K562 (cell line): ENCODE measurements around the gene MCAT. TPM values are rescaled to one million over a fixed set of nuclear protein-coding genes. Genes with fewer than 3 reads are reported as not detected.
A peak's percentile ranks its signal among the peaks of the same experiment; 100 is the strongest.

ENCODE experiments used
- ATAC-seq: fragments of 200-7000 bp; cut with Tn5 transposase; 3 replicates; pipeline ENCODE4 v1.9.1; 2020; ENCODE audit warnings: moderate library complexity
- Bru-seq: library from RNA; stranded (reverse); fragments of 400-500 nt; gene quantifications from one replicate; lab custom pipeline; 2021; lab: Mats Ljungman, UMichigan
- BruChase-seq, 2 experiments: library from RNA; stranded (reverse); fragments of 400-500 nt; gene quantifications; one replicate each; lab custom pipeline; 2021; lab: Mats Ljungman, UMichigan
- BruUV-seq: library from RNA; stranded (reverse); fragments of 400-500 nt; replicated peaks from 2 replicates; lab custom pipeline; 2021; lab: Mats Ljungman, UMichigan
- CTCF ChIA-PET: fragments of 300-600 bp; formaldehyde crosslinking; extraction: SDS; loops from one replicate; lab custom pipeline; 2021; ENCODE audit warnings: low intra/inter-chr PET ratio; lab: Yijun Ruan, JAX
- POLR2A ChIA-PET: fragments of 300-600, 350-650 bp; sonication (Branson Sonifier 250); formaldehyde crosslinking; extraction: SDS; loops from one replicate; lab custom pipeline; 2021; ENCODE audit warnings: antibody characterized with exemption, inconsistent platforms; lab: Yijun Ruan, JAX
- DNase-seq, 4 experiments: peaks; one replicate each; pipeline versions ENCODE4 v3.0.0 to v3.0.0-alpha.2; 2011 to 2018; ENCODE audit warnings: low spot score in 3 of 4, mixed read lengths in 3 of 4; ENCODE audit errors: extremely low read depth in 1 of 4
- FAIRE-seq: peaks from 2 replicates; lab custom pipeline; 2011; peaks lifted over from hg19 to GRCh38; lab: Jason Lieb, UNC
- H2AFZ ChIP-seq: 2 replicates; pipeline ENCODE4 v1.6.0; 2011; ENCODE audit warnings: low read depth, low read length, control low read depth, inconsistent platforms
- H3K27ac ChIP-seq: fragments of 200-600 bp; 3 replicates; pipeline ENCODE4 v1.8.0; 2011; ENCODE audit warnings: low read depth, mild to moderate bottlenecking, control low read depth, inconsistent platforms, low read length, moderate library complexity, mixed read lengths; ENCODE audit errors: extremely low read depth
- H3K27me3 ChIP-seq, 2 experiments: fragments of 300-600 bp in 1 of 2; 2 replicates in 1 of 2; 3 replicates in 1 of 2; pipeline versions ENCODE4 v1.6.0 to v1.8.0; 2011; ENCODE audit warnings: inconsistent platforms in 2 of 2, low read length in 2 of 2, mild to moderate bottlenecking in 1 of 2, mixed read lengths in 1 of 2, moderate library complexity in 1 of 2; ENCODE audit not compliant: control insufficient read depth in 2 of 2, insufficient read depth in 2 of 2
- H3K36me3 ChIP-seq: fragments of 300-600 bp; 3 replicates; pipeline ENCODE4 v1.8.0; 2011; ENCODE audit warnings: mild to moderate bottlenecking, low read length, inconsistent platforms; ENCODE audit not compliant: control insufficient read depth, insufficient read depth
- H3K4me1 ChIP-seq, 2 experiments: fragments of 200-600 bp in 1 of 2; replicated peaks in 1 of 2; 2 replicates in 1 of 2; 3 replicates in 1 of 2; pipeline versions ENCODE4 v1.5.1 to v1.8.0; 2011; ENCODE audit warnings: inconsistent platforms in 2 of 2, low read length in 2 of 2, mild to moderate bottlenecking in 1 of 2, mixed read lengths in 1 of 2, moderate library complexity in 1 of 2; ENCODE audit not compliant: control insufficient read depth in 2 of 2, insufficient read depth in 2 of 2
- H3K4me2 ChIP-seq: 2 replicates; pipeline ENCODE4 v1.6.1; 2011; ENCODE audit warnings: low read length, control low read depth, inconsistent platforms, mixed read lengths; ENCODE audit not compliant: insufficient read depth
- H3K4me3 ChIP-seq: fragments of 200-600 bp; sonication (generic), shearing (Covaris generic); 2 replicates; pipeline ENCODE4 v1.5.1; 2016; ENCODE audit warnings: control low read depth, inconsistent platforms
- H3K79me2 ChIP-seq: fragments of 200-600 bp; 3 replicates; pipeline ENCODE4 v1.8.0; 2011; ENCODE audit warnings: low read length, inconsistent platforms; ENCODE audit not compliant: control insufficient read depth, insufficient read depth
- H3K9ac ChIP-seq, 2 experiments: 2 replicates each; pipeline versions ENCODE4 v1.6.0 to v1.6.1; 2011; ENCODE audit warnings: low read depth in 2 of 2, low read length in 2 of 2, control low read depth in 1 of 2, inconsistent platforms in 1 of 2, mild to moderate bottlenecking in 1 of 2, mixed read lengths in 1 of 2; ENCODE audit not compliant: insufficient read depth in 1 of 2
- H3K9me1 ChIP-seq: one replicate; pipeline ENCODE4 v1.6.0; 2011; ENCODE audit warnings: inconsistent platforms, mild to moderate bottlenecking, low read length, moderate library complexity; ENCODE audit not compliant: control insufficient read depth, insufficient read depth
- H3K9me3 ChIP-seq: replicated peaks from 2 replicates; pipeline ENCODE4 v1.5.1; 2011; ENCODE audit warnings: low read depth, low read length, inconsistent platforms; ENCODE audit not compliant: control insufficient read depth, insufficient read depth
- H4K20me1 ChIP-seq: replicated peaks from 2 replicates; pipeline ENCODE4 v1.6.1; 2011; ENCODE audit warnings: low read length, inconsistent platforms, mixed read lengths; ENCODE audit not compliant: control insufficient read depth, insufficient read depth
- CREB1 ChIP-seq, 2 experiments: sonication (generic) in 1 of 2; formaldehyde crosslinking in 1 of 2; IDR thresholded peaks; 2 replicates each; pipeline versions ENCODE4 v1.6.1 to v1.8.0; 2012 to 2022; ENCODE audit warnings: inconsistent platforms in 1 of 2, mild to moderate bottlenecking in 1 of 2, missing genetic modification reagents in 1 of 2, moderate library complexity in 1 of 2
- CTBP1 ChIP-seq: fragments of 450-650 bp; IDR thresholded peaks from 2 replicates; pipeline ENCODE4 v1.6.1; 2016; ENCODE audit warnings: borderline replicate concordance
- CXXC5 ChIP-seq: fragments of 250-450 bp; sonication (Bioruptor Pico); IDR thresholded peaks from 2 replicates; pipeline ENCODE4 v1.8.0; 2022; ENCODE audit warnings: inconsistent platforms, mild to moderate bottlenecking, moderate library complexity
- HCFC1 ChIP-seq: IDR thresholded peaks from 2 replicates; pipeline ENCODE4 v1.6.1; 2012; ENCODE audit warnings: low read depth, low read length, improper control_type of control experiment
- HDAC6 ChIP-seq: IDR thresholded peaks from 2 replicates; pipeline ENCODE4 v1.6.1; 2012; ENCODE audit warnings: low read depth, mild to moderate bottlenecking, control low read depth, inconsistent platforms, low read length, moderate library complexity
- RCOR1 ChIP-seq, 2 experiments: IDR thresholded peaks; 2 replicates each; pipeline ENCODE4 v1.6.1; 2012; ENCODE audit warnings: low read depth in 2 of 2, low read length in 2 of 2, borderline replicate concordance in 1 of 2, improper control_type of control experiment in 1 of 2
- SIX5 ChIP-seq, 2 experiments: IDR thresholded peaks; 2 replicates each; pipeline ENCODE4 v1.6.1; 2011; ENCODE audit warnings: low read length in 2 of 2, borderline replicate concordance in 1 of 2, low read depth in 1 of 2, mild to moderate bottlenecking in 1 of 2, moderate library complexity in 1 of 2; ENCODE audit not compliant: insufficient read depth in 1 of 2
- TAF1 ChIP-seq: IDR thresholded peaks from 2 replicates; pipeline ENCODE4 v1.6.1; 2011; ENCODE audit warnings: mild to moderate bottlenecking, low read length, moderate library complexity; ENCODE audit not compliant: insufficient read depth, control insufficient read depth, severe bottlenecking; ENCODE audit errors: extremely low read depth
- TRIM24 ChIP-seq, 2 experiments: fragments of 450-650 bp; IDR thresholded peaks; 2 replicates each; pipeline ENCODE4 v1.6.1; 2016
- YY1 ChIP-seq, 3 experiments: IDR thresholded peaks; 2 replicates each; pipeline ENCODE4 v1.6.1; 2011; ENCODE audit warnings: low read length in 2 of 3, mild to moderate bottlenecking in 2 of 3, moderate library complexity in 2 of 3, borderline replicate concordance in 1 of 3, control low read depth in 1 of 3, low read depth in 1 of 3; ENCODE audit not compliant: insufficient read depth in 3 of 3, insufficient replicate concordance in 2 of 3, control insufficient read depth in 1 of 3, insufficient read length in 1 of 3; ENCODE audit errors: extremely low read depth in 1 of 3
- ZNF280A ChIP-seq: fragments of 450-650 bp; IDR thresholded peaks from 2 replicates; pipeline ENCODE4 v1.6.1; 2018; ENCODE audit warnings: mild to moderate bottlenecking, low read depth; ENCODE audit not compliant: partially characterized antibody
- ZNF551 ChIP-seq: fragments of 250-450 bp; sonication (Bioruptor Pico); IDR thresholded peaks from 2 replicates; pipeline ENCODE4 v1.5.0; 2021; ENCODE audit warnings: mild to moderate bottlenecking, moderate library complexity
- WGBS: fragments of 100-300 bp; shearing (Covaris generic); methylation state at CpG from one replicate; pipeline ENCODE4 v1.1.6; 2016; ENCODE audit warnings: low coverage, mixed read lengths; ENCODE audit not compliant: insufficient coverage; ENCODE audit errors: missing lambda C conversion rate; 5-methylcytosine and 5-hydroxymethylcytosine counted together
- in situ Hi-C: fragments of 300-500 bp; cut with MboI; formaldehyde crosslinking; loops from 4 replicates; pipeline ENCODE4 v1.15.0; 2018; ENCODE audit warnings: inconsistent platforms, mixed read lengths
- intact Hi-C: fragments of 100-400 bp; cut with micrococcal nuclease; formaldehyde crosslinking; loops from 2 replicates; pipeline ENCODE4 v1.14.2; 2022
- long read RNA-seq, 3 experiments: library from polyadenylated mRNA in 2 of 3; library from RNA in 1 of 3; unstranded in 2 of 3; stranded (forward) in 1 of 3; transcript quantifications; one replicate each; pipeline ENCODE4 v2.0.0, GENCODE V29; 2019 to 2022
- polyA minus RNA-seq, 3 experiments: library from RNA; depleted of rRNA, polyadenylated mRNA; stranded (reverse); fragments of >200 nt; gene quantifications; 2 replicates each; pipeline ENCODE4 v1.2.3, GENCODE V29; 2011
- polyA plus RNA-seq, 8 experiments: library from polyadenylated mRNA; depleted of rRNA in 4 of 8; stranded (reverse) in 5 of 8; unstranded in 3 of 8; fragments of >200 nt; fragmentation: Nextera tagmentation in 2 of 8; fragmentation: Illumina TruSeq in 1 of 8; extraction: Ambion mirVana in 2 of 8; extraction: Trizol in 1 of 8; gene quantifications; 2 replicates each; pipeline versions ENCODE4 v1.2.1 to v1.2.3, GENCODE V29; 2011 to 2014; ENCODE audit warnings: inconsistent platforms in 1 of 8, missing spikeins in 1 of 8
- total RNA-seq, 7 experiments: library from RNA; depleted of rRNA in 6 of 7; stranded (reverse); fragments of >200 nt in 6 of 7; fragmentation: Illumina TruSeq in 2 of 7; extraction: Trizol in 2 of 7; gene quantifications; 2 replicates each; pipeline versions ENCODE4 v1.2.1 to v1.2.3, GENCODE V29; 2011 to 2021; ENCODE audit warnings: low replicate concordance in 1 of 7

The MCAT gene
- total RNA-seq (2011; cell fraction: chromatin; rRNA removed; ENCODE audit: low replicate concordance), result 25.0 and 49.3 TPM in 2 replicates
- 30.9 and 31.7 TPM in 2 replicates for total RNA-seq (2011; cell fraction: nucleolus; rRNA removed)
- 31.2 and 31.8 TPM in 2 replicates for total RNA-seq (2011; cell fraction: nucleoplasm; rRNA removed)
- total RNA-seq (2014; rRNA removed), result 23.7 and 28.4 TPM in 2 replicates
- 8.1 and 9.6 TPM in 2 replicates for total RNA-seq (2014; rRNA removed; fragmentation: Illumina TruSeq; extraction: Trizol)
- 11.7 and 12.4 TPM in 2 replicates for total RNA-seq (2015; rRNA removed; fragmentation: Illumina TruSeq; extraction: Trizol)
- 26.3 and 27.8 TPM in 2 replicates for total RNA-seq (2021)
- polyA plus RNA-seq (2011; rRNA removed), result 13.9 and 14.0 TPM in 2 replicates
- polyA plus RNA-seq (2011; cell fraction: cytosol; rRNA removed), result 17.7 and 40.8 TPM in 2 replicates
- polyA plus RNA-seq (2011; cell fraction: nucleus; rRNA removed), result 13.2 and 14.3 TPM in 2 replicates
- 12.8 and 15.3 TPM in 2 replicates for polyA plus RNA-seq (2012)
- 15.0 TPM in 2 replicates for polyA plus RNA-seq (2014; fragmentation: Illumina TruSeq; extraction: Trizol)
- polyA plus RNA-seq (2014; fragmentation: Nextera tagmentation; extraction: Ambion mirVana), result 1 to 10 TPM; 3.3 to 4.6 TPM
- polyA plus RNA-seq (2014; rRNA removed), result 25.3 and 27.7 TPM in 2 replicates
- 15.7 and 17.6 TPM in 2 replicates for polyA minus RNA-seq (2011; rRNA and poly(A)+ RNA removed)
- polyA minus RNA-seq (2011; cell fraction: cytosol; rRNA and poly(A)+ RNA removed), result 9.4 and 11.2 TPM in 2 replicates
- polyA minus RNA-seq (2011; cell fraction: nucleus; rRNA and poly(A)+ RNA removed), result 8.2 and 15.8 TPM in 2 replicates
- percentile 69 among the genes with signal in this experiment for Bru-seq, nascent RNA
- BruChase-seq, experiment 1, labeled RNA remaining after a 2-hour chase, result percentile 65 among the genes with signal in this experiment
- BruChase-seq, experiment 2, labeled RNA remaining after a 6-hour chase, result percentile 64 among the genes with signal in this experiment
- long read RNA-seq, experiment 1, transcript MCAT-202 (3 exons, 1,134 nt), result minor isoform, 12 of 56 reads
- long read RNA-seq, experiment 1, transcript MCAT-201 (4 exons, 2,056 nt), result major isoform, 28 of 56 reads
- long read RNA-seq, experiment 1, partial matches to known transcripts, result 3 of 56 reads
- long read RNA-seq, experiment 1, other reads (novel, unspliced or antisense), result 13 of 56 reads
- long read RNA-seq, experiment 2, transcript MCAT-201 (4 exons, 2,056 nt), result major isoform, 22 of 34 reads
- long read RNA-seq, experiment 2, transcript MCAT-202 (3 exons, 1,134 nt), result minor isoform, 6 of 34 reads
- long read RNA-seq, experiment 2, partial matches to known transcripts, result 1 of 34 reads
- long read RNA-seq, experiment 2, other reads (novel, unspliced or antisense), result 5 of 34 reads
- long read RNA-seq, experiment 3, transcript MCAT-202 (3 exons, 1,134 nt), result minor isoform, 10 of 32 reads
- long read RNA-seq, experiment 3, transcript MCAT-201 (4 exons, 2,056 nt), result major isoform, 18 of 32 reads
- long read RNA-seq, experiment 3, partial matches to known transcripts, result 1 of 32 reads
- long read RNA-seq, experiment 3, other reads (novel, unspliced or antisense), result 3 of 32 reads

GRCh38 chr22:43142880-43143562, at the start of gene MCAT:
TSS of gene MCAT (minus strand) at chr22:43143398. CDS start at chr22:43143348, 50 bp downstream.
- Histone ChIP-seq H3K9me3 (no peaks in the 10 kb centered on the region), H3K27me3 (no peaks in the 10 kb centered on the region), H3K9ac (peak within 1 kb of the TSS; percentile 66 to 95), H2AFZ (peak within 1 kb of the TSS; percentile 95), H3K36me3 (peaks cover 36% of the 10 kb centered on the region; the same call in 2 of the 3 replicates), H3K27ac (peak within 1 kb of the TSS; percentile 72), H3K9me1 (no peaks in the 10 kb centered on the region), H3K4me2 (peak within 1 kb of the TSS; percentile 90), H4K20me1 (no peaks in the 10 kb centered on the region), H3K4me1 (peaks cover 0 to 14% of the 10 kb centered on the region in 2 experiments; a peak in 3 of 5 replicates), H3K79me2 (peaks cover 21% of the 10 kb centered on the region), H3K4me3 (peak within 1 kb of the TSS; percentile 96)
- FAIRE-seq (no peak), DNase-seq (peak; percentile 84 to 87 (median 85)), ATAC-seq (peak; percentile 98)
- POLR2A ChIA-PET, result interaction anchor here (1.2 kb wide), 1 partner anchor 10 kb away, joined by 4 read pairs; no protein-coding TSS in a partner anchor
- BruUV-seq, result TSS peak; percentile 75
- intact Hi-C loops (no loop called here), in situ Hi-C loops (no loop called here)
- CTCF ChIA-PET, result no interaction called here
- under 1% methylated on average over 33 of the region's 83 CpGs for WGBS
- TF ChIP-seq SIX5 (IDR thresholded peaks at IDR 0.05; ENCODE audit: borderline replicate concordance in 1 of 2, insufficient read depth in 1 of 2, low read depth in 1 of 2, low read length in 2 of 2), result peak; percentile 10 to 25; a peak in 1 of 4 replicates
- TF ChIP-seq HCFC1, result peak; percentile 79
- peak; percentile 58 for TF ChIP-seq CREB1 (IDR thresholded peaks at IDR 0.05)
- peak; percentile 78 for TF ChIP-seq CREB1 (CRISPR knock-in tag; IDR thresholded peaks at IDR 0.05)
- TF ChIP-seq TAF1, result peak; percentile 55
- peak; percentile 49; the same call in 1 of the 2 replicates for TF ChIP-seq CTBP1
- peak; percentile 95 for TF ChIP-seq CXXC5 (CRISPR knock-in tag)
- TF ChIP-seq RCOR1 (IDR thresholded peaks at IDR 0.05; ENCODE audit: borderline replicate concordance in 1 of 2, low read depth in 2 of 2, low read length in 2 of 2), result no peak
- TF ChIP-seq ZNF551 (CRISPR knock-in tag), result no peak
- peak in 2 of 3 experiments; percentile 32 to 35 for TF ChIP-seq YY1 (IDR thresholded peaks at IDR 0.05; ENCODE audit: borderline replicate concordance in 1 of 3, control insufficient read depth in 1 of 3, extremely low read depth in 1 of 3, insufficient read depth in 3 of 3, insufficient read length in 1 of 3, insufficient replicate concordance in 2 of 3, low read depth in 1 of 3, low read length in 2 of 3)
- TF ChIP-seq ZNF280A, result no peak
- peak in 1 of 2 experiments; percentile 92; a peak in 2 of 4 replicates for TF ChIP-seq TRIM24 (IDR thresholded peaks at IDR 0.05)
- TF ChIP-seq HDAC6, result no peak
